H1 (cell line): ENCODE data around the gene ABCB11. TPM values are rescaled to one million over a fixed set of nuclear protein-coding genes. Genes with fewer than 3 reads are reported as not detected.

Source experiments
- KDM1A ChIP-seq: fragments of 200-600, 300-600 bp; sonication (generic); IDR thresholded peaks from 2 replicates; pipeline ENCODE4 v1.7.1; 2016; ENCODE audit warnings: mild to moderate bottlenecking, low read length, borderline replicate concordance
- NANOG ChIP-seq: IDR thresholded peaks from 2 replicates; pipeline ENCODE4 v1.6.1; 2011; ENCODE audit warnings: low read length, low read depth, mild to moderate bottlenecking, inconsistent platforms; ENCODE audit not compliant: insufficient read depth, poor library complexity, severe bottlenecking
- SP4 ChIP-seq: IDR thresholded peaks from 2 replicates; pipeline ENCODE4 v1.6.1; 2012; ENCODE audit warnings: low read length, inconsistent platforms
- TEAD4 ChIP-seq: IDR thresholded peaks from 2 replicates; pipeline ENCODE4 v1.6.1; 2012; ENCODE audit warnings: low read depth, low read length, inconsistent platforms, mixed read lengths
- YY1 ChIP-seq: IDR thresholded peaks from 2 replicates; pipeline ENCODE4 v1.6.1; 2011; ENCODE audit warnings: low read depth, mild to moderate bottlenecking, low read length
- polyA plus RNA-seq, 7 experiments: library from polyadenylated mRNA; depleted of rRNA in 3 of 7; stranded (reverse) in 5 of 7; unstranded in 2 of 7; fragments of >200 nt in 5 of 7; fragments of 200-250 nt in 2 of 7; gene quantifications; 1 replicate in 5 of 7; 2 replicates in 1 of 7; 4 replicates in 1 of 7; pipeline versions ENCODE4 v1.2.1 to v1.2.3, GENCODE V29; 2011 to 2013; ENCODE audit warnings: missing spikeins in 2 of 7, mixed read lengths in 2 of 7
- total RNA-seq: library from RNA; stranded (reverse); fragmentation: NEBNext Ultra II Directional; extraction: Animal tissue kit (Norgen Biotek cat#: 25700); gene quantifications from 2 replicates; pipeline ENCODE4 v1.2.1, GENCODE V29; 2021

ABCB11 gene
- total and polyA plus RNA-seq, 2 of the 8 experiments (the other 6 are each of a cell fraction or from before 2014, with no cell fraction given) = not detected

DNA sequence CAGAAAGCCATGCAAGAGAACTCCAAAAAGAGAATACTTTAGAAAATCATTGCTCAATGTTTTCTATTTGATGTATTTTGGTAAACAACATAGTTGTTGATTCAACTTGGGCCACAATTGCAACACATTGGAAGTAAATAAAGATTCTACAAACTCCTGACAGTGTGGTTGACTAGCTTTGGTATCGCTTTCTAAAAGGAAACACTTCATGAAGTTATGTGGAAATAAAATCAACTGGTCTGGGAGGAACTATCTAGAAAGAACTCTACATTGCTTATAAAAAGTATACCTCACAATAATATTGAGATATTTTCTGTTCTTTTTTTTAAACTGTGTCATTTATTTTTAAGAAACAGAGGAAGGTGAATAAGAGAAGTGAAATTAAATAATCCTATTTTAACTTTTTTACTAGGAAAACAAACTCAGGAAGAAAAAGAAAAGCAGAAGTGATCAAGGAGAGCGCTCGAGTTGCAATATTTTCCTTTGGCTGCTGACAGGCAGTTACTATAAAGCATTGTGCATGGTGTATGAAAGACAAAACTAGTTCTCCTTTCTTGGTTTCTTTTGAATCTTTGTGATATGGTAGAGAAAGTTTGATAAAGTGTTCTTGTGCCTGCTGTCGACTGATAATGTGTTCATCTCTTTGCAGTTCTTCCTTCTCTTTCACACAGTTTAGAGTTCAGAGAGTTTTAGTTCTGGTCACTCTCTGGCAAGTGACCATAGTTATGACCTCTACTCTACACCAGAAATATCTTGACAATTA is 41.2 kb upstream of the ABCB11 start (continued):
- TF ChIP-seq NANOG = no peak
- no peak for TF ChIP-seq SP4
- no peak for TF ChIP-seq KDM1A
- no peak for TF ChIP-seq TEAD4
- TF ChIP-seq YY1 = no peak
- TF ChIP-seq, all 59 proteins: peak for 0
